ENCODE data around the gene CEMIP.

The CEMIP gene

DNA sequence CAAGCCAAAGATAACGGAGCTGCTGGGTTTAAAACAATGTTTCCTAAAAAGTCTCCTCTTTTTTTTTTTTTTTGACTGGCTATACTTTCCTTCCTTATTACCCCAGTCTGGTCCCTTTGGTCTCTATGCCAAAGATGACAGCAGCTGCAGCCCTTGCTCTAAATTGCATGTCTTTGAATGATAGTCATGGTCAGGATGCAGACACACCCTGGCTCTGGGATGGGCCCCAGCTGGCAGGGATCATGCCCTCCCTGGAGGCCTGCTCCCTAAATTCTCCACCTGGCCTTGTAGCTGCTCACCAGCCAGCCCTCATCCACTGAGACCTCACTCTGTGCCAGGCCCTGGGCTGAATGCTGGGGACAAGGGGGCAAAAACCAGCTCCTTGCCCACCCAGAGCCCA, 114.6 kb downstream of the CEMIP start:
- DNase-seq, result no peak

DNA sequence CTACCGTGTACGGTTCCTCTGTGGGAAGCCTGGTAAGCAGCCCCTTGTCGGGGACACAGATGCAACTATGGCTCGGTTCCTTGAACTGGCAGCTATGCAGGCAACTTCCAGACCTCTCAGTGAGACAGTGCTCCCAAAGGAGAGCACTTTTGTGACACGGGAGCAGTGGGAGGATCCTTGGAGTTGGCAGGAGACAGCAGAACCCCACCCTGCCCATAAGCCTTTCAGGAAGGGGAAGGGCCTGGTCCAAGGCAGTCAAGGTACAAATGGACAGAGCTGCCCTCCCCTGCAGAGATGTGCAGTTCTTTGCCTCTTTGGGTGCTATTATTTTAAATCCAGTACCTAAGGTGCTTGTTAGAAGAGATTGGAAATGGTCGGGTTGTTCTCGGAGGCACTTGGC, 115.9 kb downstream of the CEMIP start:
- DNase-seq, result no peak

DNA sequence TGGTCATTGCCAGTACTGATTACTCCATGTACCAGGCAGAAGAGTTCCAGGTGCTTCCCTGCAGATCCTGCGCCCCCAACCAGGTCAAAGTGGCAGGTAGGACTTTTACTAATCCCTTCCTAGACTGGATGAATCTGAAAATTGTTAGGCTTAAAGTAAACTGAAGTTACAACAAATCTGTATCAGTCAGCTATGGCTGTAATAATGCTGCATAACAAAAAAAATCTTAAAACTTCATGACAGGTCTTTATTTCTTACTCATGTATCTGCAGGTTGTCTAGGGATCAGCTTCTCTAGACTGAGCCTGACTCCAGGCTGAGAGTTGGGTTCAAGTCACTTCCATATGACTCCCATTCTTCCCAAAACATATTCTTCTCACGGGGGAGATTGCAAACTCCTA, 116.8 kb downstream of the CEMIP start:
- no peak for DNase-seq

DNA sequence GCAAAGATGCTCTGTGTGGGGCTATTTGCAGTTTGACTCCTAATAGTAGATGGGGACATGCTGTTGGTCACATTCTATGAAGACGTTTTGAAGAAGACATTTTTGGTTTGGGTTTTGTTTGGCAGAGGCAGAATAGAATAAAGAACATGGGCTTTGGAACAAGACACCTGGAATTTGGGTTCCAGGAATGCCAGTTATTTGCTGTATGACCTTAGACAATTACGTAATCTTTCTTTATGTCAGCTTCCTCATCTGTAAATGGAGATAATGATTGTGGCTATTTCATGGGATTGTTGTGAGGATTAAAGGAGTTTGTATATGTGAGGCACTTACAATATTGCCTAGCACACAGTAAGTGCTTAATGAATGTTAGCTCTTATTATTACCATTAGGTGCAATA, 118.9 kb downstream of the CEMIP start:
- DNase-seq, result no peak

DNA sequence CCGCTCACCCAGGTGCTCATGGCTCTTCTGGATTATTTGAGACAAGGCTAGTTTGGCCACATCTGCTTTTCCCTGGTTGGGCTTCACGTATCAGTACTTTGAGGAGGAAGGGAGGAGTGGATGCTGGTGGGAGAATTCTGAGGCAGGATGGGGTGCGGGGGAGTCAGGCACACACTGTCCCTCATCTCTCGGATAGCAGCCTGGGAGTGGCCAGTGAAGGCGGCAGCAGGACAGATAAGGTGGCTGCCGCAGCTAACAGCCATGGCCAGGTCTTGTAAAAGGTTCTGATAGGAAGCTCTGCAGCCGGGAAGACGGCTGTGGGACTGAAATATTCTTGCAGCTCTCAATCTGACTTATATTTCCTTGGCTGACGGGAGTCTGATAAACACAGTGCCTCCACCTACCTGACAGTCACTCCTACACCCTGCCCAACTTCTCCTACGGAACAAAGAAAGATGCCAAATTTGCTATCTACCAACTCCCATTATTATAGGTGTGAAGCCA, 123.2 kb downstream of the CEMIP start:
- DNase-seq, result no peak

DNA sequence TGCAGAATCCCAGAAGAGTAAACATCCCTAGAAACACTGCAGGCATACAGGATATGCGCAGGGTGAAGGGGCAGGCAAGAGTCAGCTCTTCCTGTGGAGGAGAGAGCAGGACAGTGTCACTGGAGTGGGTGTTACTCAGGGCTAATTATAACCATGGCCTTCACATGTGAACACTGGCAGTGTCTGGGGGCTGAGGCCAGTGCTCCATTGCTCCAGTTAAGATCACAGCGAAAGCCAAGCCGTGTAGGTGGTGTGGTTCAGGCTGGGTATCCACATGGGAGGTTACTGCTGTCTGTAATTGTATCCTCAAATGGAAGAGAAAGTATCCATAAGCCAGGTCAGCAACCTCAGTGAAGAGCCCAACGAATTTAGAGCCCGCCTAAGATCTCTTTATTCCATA, 125.8 kb downstream of the CEMIP start:
- DNase-seq, result no peak

DNA sequence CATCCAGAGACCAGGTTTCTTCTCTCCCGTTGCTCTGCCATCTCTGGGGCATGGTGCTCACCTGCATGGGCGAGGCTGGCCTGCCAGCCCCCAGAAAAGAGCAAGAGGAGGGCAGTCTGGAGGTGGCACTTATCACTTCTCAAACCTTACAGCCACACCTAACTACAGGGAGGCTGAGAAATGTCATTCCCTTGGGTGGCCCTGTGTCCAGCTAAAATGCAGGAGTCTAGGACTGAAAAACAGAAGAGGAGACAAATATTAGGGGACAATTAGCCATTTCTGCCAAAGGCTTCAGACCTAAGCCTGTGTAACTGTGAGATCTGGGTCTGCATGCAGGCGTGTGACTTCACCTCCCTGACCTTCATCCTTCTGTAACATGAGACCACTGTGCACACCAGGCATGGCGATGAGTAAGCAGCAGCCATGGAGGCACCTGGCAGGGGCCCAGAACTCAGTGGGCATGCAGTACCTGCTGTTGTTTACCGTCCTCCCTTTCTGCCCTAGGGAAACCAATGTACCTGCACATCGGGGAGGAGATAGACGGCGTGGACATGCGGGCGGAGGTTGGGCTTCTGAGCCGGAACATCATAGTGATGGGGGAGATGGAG, 127.1 kb downstream of the CEMIP start:
- no peak for DNase-seq

DNA sequence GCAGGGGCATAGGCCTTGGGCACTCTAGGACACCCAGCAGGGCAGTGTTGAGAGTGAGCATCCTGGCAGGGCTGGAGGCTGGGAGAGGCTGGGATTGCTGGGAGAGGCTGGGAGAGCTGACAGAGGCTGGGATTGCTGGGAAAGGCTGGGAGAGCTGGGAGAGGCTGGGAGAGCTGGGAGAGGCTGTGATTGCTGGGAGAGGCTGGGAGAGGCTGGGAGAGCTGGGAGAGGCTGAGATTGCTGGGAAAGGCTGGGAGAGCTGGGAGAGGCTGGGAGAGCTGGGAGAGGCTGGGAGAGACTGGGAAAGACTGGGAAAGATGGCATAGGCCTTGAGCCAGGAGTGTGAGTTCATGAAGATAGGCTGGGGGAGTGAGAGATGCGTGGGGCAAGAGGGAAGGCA, 132.7 kb downstream of the CEMIP start:
- no peak for DNase-seq

DNA sequence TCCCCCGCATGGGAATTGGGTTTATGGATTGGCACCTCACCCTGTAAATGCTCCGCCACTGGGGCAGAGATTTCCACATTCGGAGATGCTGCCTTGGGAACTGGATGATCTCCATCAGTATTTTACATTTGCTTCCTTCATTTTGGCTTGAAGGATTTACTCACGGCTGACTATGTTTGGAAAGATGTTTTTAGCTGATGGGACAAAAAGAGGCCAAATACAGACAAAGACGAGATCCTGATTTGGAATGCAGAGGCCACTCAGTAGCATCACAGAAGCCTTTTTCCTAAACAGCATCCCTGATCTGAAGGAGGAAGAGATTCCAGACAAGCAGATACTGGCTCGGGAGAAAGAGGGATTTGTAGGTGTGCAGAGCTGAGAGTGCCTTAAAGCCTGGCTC, 133.5 kb downstream of the CEMIP start:
- DNase-seq, result no peak

DNA sequence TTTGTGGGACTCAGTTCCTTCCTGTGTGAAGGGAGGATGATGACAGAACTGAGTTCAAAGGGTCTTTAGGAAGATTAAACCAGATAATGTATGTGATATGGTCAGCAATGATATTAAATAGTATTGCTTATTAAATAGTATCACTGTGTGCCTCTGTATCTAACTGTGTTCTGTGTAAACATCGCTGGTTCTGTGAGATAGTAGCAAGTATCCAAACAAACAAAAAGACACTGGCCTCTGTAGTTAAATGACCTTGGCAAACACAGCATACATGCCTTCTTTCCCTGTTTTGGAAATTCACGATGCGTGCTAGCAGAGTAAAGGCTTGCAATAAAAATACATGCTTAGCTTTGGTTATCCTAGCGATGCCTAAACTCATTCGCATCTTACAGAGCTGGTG, 134.4 kb downstream of the CEMIP start:
- no peak for DNase-seq

DNA sequence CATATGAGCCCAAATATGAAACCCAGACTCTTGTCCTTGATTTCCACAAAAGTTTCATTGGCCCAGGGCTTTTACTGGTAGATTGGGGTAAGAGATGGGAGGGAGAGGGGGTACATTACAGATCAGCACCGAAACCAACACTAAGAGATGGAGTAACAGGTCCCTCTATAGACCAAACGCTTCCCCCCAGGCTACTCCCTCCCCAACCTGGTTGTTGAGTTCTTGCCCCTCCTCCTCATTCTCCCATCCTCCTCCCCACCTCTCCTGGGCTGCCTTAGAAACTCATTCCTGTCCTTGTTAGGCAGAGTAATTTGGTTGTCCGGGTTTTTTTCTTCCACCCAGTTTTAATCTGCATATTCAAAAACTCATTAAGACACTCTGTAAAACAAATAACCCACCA, 136.3 kb downstream of the CEMIP start:
- no peak for DNase-seq

DNA sequence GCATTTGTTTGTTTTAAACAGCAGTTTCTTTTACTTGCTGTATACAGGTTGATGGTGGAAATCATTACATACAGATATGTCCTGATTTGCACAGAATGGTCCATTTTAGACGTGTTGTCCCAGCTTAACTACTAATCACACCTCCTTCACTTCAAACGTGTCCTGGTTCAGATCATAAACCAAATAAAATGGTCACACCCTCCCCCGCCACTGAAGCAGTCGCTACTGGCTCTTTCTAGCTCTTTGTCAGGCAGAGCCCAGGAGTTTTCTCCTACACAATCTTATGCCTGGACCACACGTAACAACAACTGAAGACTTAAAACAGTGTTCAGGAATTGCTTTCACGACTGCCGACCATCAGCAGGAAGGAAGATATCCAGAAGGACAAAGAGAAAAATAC, 136.9 kb downstream of the CEMIP start:
- no peak for DNase-seq

DNA sequence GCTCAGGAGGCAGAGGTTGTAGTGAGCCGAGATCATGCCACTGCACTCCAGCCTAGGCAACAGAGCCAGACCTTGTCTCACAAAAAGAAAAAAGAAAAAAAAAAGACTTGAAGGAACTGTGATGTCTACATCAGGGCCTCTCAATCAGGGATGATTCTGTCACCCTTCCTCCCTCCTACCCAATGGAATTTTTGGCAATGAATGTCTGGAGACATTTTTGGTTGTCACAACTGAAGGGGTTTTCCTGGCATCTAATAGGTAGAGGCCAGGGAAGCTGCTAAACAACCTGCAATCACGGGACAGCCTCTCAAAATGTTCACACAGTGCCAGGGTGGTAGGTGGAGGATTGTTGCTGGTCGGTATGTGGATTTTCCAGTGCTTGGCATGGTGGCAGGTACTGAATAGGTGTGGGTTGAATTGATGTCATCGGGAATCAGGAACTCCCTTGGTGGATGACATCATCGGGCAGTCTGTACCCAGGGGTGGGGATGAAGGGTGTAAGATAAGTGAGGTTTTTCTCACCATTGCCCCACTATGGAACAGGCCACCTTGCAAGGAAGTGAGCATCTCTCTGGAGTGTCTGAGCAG, 139.1 kb downstream of the CEMIP start:
- DNase-seq, result no peak

DNA sequence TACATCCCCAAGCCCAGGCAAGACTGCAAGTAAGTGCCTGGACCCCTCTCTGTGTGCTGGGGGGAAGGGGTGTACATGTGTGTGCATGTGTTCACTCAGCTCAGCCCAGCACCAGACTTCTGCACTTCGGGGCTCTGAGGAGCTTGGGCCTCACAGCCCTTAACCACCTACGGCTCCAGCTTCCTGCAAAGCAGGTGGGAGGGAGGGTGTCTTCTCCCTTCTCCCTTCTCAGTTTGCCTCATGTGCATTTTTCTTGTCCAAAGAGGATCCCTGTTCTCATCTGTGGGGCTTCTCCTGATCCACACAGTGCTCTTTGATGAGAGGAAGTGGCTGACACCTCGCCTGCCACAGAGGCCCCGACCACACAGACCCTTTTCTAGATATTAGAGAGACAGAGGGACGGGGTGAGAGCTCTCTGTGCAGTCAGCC, 141.1 kb downstream of the CEMIP start:
- DNase-seq, result no peak

DNA sequence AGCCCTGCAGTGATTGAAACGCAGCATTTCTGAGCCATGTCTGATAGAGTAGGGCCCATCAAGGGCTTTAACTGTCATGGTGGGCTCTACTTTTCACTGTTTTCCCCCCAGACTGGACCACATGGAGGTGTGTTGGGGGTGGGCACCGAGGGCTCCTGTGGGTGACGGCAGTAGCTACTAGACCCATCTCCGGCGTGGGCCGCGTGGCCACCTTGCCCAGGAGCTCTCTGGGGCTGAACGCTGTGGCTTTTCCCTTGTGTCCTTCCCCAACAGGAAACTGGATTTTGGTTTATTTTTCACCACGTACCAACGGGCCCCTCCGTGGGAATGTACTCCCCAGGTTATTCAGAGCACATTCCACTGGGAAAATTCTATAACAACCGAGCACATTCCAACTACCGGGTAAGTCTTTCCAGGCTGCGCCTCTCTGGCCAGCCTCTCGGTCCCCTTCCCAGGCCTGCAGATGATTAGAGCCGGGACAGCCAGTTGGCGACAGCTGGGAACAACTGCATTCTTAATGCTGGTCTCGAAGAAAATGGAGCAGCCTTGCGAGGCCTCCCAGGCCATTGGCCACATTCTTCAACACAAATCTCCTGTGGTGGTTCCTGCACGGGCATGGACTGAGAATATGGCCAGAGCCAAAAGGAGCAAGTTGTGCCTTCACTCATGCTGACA, 142.7 kb downstream of the CEMIP start:
- DNase-seq, result no peak

DNA sequence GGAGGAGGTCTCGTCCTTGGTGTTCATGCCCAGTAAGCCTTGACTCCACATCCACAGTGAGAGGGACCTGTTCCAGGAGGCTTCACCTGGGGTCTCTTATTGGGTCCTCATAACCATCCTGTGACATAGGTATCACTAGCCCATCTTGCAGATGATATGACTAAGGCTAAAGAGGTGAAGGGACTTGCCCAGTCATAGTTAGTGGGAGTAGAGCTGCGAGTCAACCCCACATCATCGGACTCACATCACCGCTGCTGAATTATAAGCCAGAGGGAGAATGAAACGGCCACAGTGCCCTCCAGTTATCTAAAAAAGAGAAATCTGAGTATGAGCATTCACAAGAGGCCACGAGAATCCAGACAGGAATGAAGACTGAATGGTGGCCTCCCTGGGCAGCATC, 144.5 kb downstream of the CEMIP start:
- no peak for DNase-seq

DNA sequence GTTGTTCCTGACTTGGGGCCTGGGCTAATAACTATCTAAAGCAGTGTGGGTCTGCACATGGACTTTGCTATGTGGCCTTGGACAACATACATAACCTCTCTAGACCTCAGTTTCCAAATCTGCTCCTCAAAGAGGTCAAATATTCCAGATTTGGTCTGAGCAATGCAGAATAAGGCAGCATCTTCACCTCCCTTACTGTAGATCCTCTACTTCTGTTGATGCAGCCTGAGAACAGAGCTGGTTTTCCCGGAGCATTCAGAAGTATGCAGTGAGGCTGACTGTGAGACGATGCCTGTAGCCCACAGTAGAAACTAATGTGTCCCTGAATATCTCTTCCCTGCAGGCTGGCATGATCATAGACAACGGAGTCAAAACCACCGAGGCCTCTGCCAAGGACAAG, 145.1 kb downstream of the CEMIP start:
- no peak for DNase-seq

DNA sequence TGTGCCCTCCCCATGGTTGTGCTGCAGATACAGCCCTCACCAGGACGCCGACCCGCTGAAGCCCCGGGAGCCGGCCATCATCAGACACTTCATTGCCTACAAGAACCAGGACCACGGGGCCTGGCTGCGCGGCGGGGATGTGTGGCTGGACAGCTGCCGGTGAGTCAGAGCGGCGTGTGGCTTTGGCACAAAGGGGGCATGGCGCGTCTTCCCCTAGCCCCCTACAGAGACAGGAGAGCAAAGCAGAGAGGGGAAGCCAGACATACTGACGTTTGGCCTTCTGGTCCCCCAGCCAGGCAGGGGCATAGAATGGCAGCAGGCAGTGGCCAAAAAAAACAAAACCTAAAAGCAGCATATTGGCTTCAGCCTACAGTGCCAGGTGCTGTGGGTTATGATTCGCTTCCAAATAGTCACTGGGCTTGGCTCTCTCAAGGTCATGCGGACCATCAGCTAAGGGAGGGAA, 146.5 kb downstream of the CEMIP start:
- DNase-seq, result no peak

DNA sequence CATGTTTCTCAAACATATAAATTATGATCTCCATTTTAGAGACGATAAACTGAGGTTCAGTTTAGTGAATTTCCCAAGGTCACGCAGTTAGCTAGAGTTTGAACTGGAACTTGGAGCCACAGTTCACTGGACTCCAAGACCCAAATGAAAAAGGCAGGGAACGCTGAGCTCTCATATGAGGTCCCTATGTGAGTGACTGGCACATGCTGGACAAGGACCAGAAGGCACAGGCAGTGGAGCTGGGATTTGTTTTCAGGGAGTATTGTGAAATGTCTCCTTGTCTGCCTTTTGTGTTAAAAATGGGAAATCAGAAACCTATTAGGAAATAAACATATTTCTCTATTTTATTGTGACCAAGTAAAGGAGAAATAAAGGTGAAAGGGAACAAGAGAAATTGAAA, 147.0 kb downstream of the CEMIP start:
- no peak for DNase-seq

DNA sequence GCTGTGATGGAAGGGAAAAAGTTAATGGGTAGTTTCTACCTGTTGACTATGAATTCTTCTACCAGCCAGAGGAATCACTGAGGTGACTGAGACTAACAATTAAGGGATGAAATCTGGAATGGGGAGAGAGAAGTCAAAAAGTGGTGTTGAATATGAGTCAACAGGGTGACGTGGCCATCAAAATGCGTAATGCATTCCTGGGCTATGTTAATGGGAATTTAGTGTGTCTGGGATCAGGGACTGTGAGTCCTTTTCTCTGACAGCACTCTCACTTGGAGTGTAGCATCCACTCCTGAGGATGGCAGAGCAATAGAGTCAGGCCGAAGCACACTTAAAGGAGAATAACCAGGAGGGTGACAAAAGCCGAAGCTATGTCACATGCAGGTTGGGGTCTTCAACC, 150.1 kb downstream of the CEMIP start:
- DNase-seq, result no peak

DNA sequence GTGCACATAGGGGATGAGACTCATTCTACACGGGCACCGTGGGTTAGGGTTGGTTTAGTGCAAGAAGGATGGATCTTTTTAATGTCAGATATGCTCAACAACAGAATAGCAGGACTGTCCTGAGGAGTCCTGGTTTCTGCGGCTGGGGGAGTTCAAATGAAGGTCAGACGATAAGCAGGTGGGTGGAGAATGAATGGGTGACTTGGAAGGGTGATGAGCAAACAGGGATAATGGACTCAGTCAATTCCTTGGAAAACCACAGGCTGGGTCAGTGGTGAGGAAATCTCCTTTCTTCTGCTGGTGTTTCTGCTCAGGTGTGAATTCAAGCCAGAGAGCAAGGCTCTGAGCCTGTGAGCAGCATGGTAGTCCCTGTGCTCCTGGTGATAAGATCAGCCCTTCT, 150.5 kb downstream of the CEMIP start:
- no peak for DNase-seq

DNA sequence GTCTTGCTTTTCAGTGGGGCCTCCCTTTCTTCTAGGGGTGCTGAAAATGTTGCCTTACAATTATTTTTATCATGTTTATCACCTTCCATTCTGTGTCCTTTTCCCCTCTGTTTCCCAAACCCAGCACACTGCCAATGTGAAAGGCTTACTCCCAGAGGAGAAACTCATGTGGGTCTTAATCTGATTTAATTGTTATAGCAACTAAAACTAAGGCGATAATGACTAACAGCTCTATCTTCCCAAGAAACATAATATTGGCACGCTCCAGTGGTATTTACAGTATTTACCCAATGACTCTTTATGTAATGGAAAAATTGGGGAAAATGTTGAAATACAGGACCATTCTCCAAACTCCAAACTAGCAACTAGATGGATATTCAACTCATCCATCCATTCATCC, 152.0 kb downstream of the CEMIP start:
- DNase-seq, result no peak

DNA sequence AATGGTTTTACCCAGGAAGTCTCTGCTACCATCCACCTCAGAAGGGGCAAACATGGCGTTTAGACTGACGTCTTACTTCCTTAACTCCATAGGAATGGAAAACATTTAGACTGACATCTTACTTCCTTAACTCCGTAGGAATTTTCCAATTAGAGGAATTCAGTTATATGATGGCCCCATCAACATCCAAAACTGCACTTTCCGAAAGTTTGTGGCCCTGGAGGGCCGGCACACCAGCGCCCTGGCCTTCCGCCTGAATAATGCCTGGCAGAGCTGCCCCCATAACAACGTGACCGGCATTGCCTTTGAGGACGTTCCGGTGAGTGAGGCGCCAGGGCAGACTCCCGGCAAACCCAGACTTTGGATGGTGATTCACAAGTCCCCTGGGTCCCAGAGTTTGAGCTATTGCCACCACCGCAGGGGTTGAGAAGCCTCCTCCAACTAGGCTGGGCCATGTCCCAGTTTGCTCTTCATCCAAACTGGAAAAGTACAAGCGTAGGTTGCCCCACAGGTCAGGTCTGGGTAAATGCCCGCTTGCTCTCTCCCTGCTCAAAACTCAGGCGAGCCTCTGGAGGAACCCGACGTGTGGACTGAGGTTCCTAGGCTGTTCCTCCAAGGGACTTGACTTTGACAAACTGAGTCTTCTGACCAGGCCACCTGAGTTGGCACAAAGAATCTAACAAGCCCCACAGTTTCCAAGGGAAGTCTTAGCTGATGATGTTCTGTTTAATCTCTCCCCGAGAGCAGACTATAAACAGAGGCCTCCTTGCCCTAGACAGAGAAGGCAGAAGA, 152.7 kb downstream of the CEMIP start:
- no peak for DNase-seq

DNA sequence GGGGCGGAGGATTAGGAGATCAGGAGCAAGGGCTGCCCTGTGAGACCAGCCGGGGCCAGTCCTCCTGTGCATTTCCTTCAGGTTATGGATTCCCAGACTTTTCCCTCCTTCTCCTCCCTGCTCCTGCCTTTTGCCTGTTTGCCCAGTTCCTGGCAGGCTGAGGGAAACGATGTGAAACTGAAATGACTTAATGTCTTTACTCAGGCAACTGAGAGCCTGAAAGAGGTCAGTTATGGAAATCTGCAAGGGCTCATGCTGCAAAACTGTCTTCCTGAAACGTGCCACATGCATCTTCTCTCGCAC, 153.3 kb downstream of the CEMIP start:
- DNase-seq, result no peak
